Upper lobe of left lung (tissue), 6 donors: ENCODE results near the gene PIBF1. TPM values are rescaled to one million over a fixed set of nuclear protein-coding genes. Genes with fewer than 3 reads are reported as not detected.

ENCODE experiments used
- ATAC-seq, 2 donors: fragments of 200-7000 bp; cut with Tn5 transposase; one replicate each; pipeline ENCODE4 v1.9.1; 2022; ENCODE audit warnings: mild to moderate bottlenecking in 2 of 2, moderate library complexity in 2 of 2; ENCODE audit not compliant: low FRiP score in 2 of 2
- DNase-seq, 2 donors: peaks; one replicate each; pipeline ENCODE4 v3.0.0-alpha.2; 2019 to 2020
- H3K27ac ChIP-seq, 4 donors: fragments of 200-600 bp; sonication (generic); one replicate each; pipeline ENCODE4 v1.5.1; 2016 to 2019
- H3K27me3 ChIP-seq, 4 donors: fragments of 200-600 bp; sonication (generic); one replicate each; pipeline ENCODE4 v1.5.1; 2017 to 2019
- H3K36me3 ChIP-seq, 4 donors: fragments of 200-600 bp; sonication (generic); one replicate each; pipeline ENCODE4 v1.5.1; 2016 to 2019
- H3K4me1 ChIP-seq, 4 donors: fragments of 200-600 bp; sonication (generic); one replicate each; pipeline ENCODE4 v1.5.1; 2018 to 2019
- H3K4me3 ChIP-seq, 4 donors: fragments of 200-600 bp; sonication (generic); one replicate each; pipeline ENCODE4 v1.5.1; 2017 to 2019; ENCODE audit warnings: mild to moderate bottlenecking in 2 of 4, moderate library complexity in 1 of 4
- H3K9me3 ChIP-seq, 4 donors: fragments of 200-600 bp; sonication (generic); one replicate each; pipeline ENCODE4 v1.5.1; 2018 to 2019
- CTCF ChIP-seq, 6 experiments: fragments of 450-650 bp in 4 of 6; fragments of 200-600 bp in 2 of 6; sonication (generic) in 2 of 6; IDR thresholded peaks; one replicate each; pipeline ENCODE4 v1.5.1; 2016 to 2019; ENCODE audit warnings: antibody characterized with exemption in 6 of 6
- EP300 ChIP-seq, 4 donors: sonication (generic); formaldehyde crosslinking; IDR thresholded peaks; one replicate each; pipeline ENCODE4 v1.5.1; 2017; ENCODE audit warnings: antibody characterized with exemption in 4 of 4, control low read depth in 2 of 4
- POLR2A ChIP-seq, 4 donors: fragments of 450-650 bp; IDR thresholded peaks; one replicate each; pipeline ENCODE4 v1.5.1; 2016 to 2017; ENCODE audit warnings: antibody characterized with exemption in 4 of 4, mild to moderate bottlenecking in 2 of 4
- POLR2AphosphoS5 ChIP-seq, 2 donors: sonication (generic); formaldehyde crosslinking; IDR thresholded peaks; one replicate each; pipeline ENCODE4 v1.5.1; 2017; ENCODE audit warnings: antibody characterized with exemption in 2 of 2
- WGBS, 2 donors: methylation state at CpG; one replicate each; pipeline ENCODE4 v1.1.5; 2017 to 2018; 5-methylcytosine and 5-hydroxymethylcytosine counted together
- total RNA-seq, 6 donors: library from RNA; depleted of rRNA in 4 of 6; stranded (reverse); fragments of >200 nt in 4 of 6; gene quantifications; one replicate each; pipeline versions ENCODE4 v1.1.0 to v1.2.1, GENCODE V29; 2016 to 2021
- donor health status: DM: no; HTN: no; CAD: no; lungs with moderate emphysema.
- donor health status: DM: no; HTN: yes; CAD: no; lungs with severe emphysema.

PIBF1 gene
- total RNA-seq, 6 donors from 2014 or later, result 14.1 to 80.7 (median 21.4) TPM

GRCh38 chr13:72820156-72820897 is 38.4 kb downstream of the PIBF1 start:
- ATAC-seq (peak in 1 of 2 donors; percentile 63), DNase-seq (no peak)
- TF ChIP-seq POLR2A (IDR thresholded peaks at IDR 0.05), result no peak
- TF ChIP-seq CTCF (IDR thresholded peaks at IDR 0.05), result no peak
- TF ChIP-seq EP300 (IDR thresholded peaks at IDR 0.05), result no peak
- no peak for TF ChIP-seq POLR2AphosphoS5 (IDR thresholded peaks at IDR 0.05)
- peaks cover 0 to 46% (median 0%) of the 10 kb centered on the region in 4 donors for H3K36me3 ChIP-seq
- no peak overlapping the region for H3K27ac ChIP-seq
- WGBS, 2 donors, result 87 to 92% methylated on average over 8 of the region's 8 CpGs
- no peaks in the 10 kb centered on the region for H3K27me3 ChIP-seq
- H3K4me1 ChIP-seq, result no peaks in the 10 kb centered on the region
- no peaks in the 10 kb centered on the region for H3K9me3 ChIP-seq
- H3K4me3 ChIP-seq, result no peak overlapping the region

- DNase-seq (no peak), ATAC-seq (no peak)
- no peaks in the 10 kb centered on the region for H3K27me3 ChIP-seq
- H3K4me3 ChIP-seq, result no peak overlapping the region
- no peaks in the 10 kb centered on the region for H3K9me3 ChIP-seq
- H3K27ac ChIP-seq, result no peak overlapping the region
- TF ChIP-seq POLR2AphosphoS5 (IDR thresholded peaks at IDR 0.05), result no peak
- TF ChIP-seq CTCF (IDR thresholded peaks at IDR 0.05), result no peak
- TF ChIP-seq POLR2A (IDR thresholded peaks at IDR 0.05), result no peak
- TF ChIP-seq EP300 (IDR thresholded peaks at IDR 0.05), result no peak
- 47 to 59% methylated on average over 1 of the region's 1 CpG for WGBS, 2 donors
- peaks cover 0 to 50% (median 0%) of the 10 kb centered on the region in 4 donors for H3K36me3 ChIP-seq
- H3K4me1 ChIP-seq, result no peaks in the 10 kb centered on the region
Measured at GRCh38 chr13:72820898-72821279, 39.0 kb downstream of the PIBF1 start.

GRCh38 chr13:72823081-72823480 is 41.1 kb downstream of the PIBF1 start:
- ATAC-seq, result no peak
- no peak for DNase-seq
- WGBS, 2 donors, result 90 to 100% methylated on average over 2 of the region's 2 CpGs
- no peaks in the 10 kb centered on the region for H3K27me3 ChIP-seq
- peaks cover 0 to 59% (median 4%) of the 10 kb centered on the region in 4 donors for H3K36me3 ChIP-seq
- no peaks in the 10 kb centered on the region for H3K9me3 ChIP-seq
- H3K27ac ChIP-seq, result no peak overlapping the region
- no peaks in the 10 kb centered on the region for H3K4me1 ChIP-seq
- TF ChIP-seq EP300 (IDR thresholded peaks at IDR 0.05) (no peak), POLR2A (IDR thresholded peaks at IDR 0.05) (no peak), CTCF (IDR thresholded peaks at IDR 0.05) (no peak), POLR2AphosphoS5 (IDR thresholded peaks at IDR 0.05) (no peak)
- no peak overlapping the region for H3K4me3 ChIP-seq

- H3K36me3 ChIP-seq, result peaks cover 0 to 64% (median 4%) of the 10 kb centered on the region in 4 donors
- H3K27ac ChIP-seq, result no peak overlapping the region
- DNase-seq (no peak), ATAC-seq (no peak)
- no peak overlapping the region for H3K4me3 ChIP-seq
- TF ChIP-seq CTCF (IDR thresholded peaks at IDR 0.05) (no peak), POLR2AphosphoS5 (IDR thresholded peaks at IDR 0.05) (no peak), POLR2A (IDR thresholded peaks at IDR 0.05) (no peak)
- H3K9me3 ChIP-seq, result no peaks in the 10 kb centered on the region
- no peaks in the 10 kb centered on the region for H3K4me1 ChIP-seq
- WGBS, 2 donors, result 76 to 89% methylated on average over 3 of the region's 3 CpGs
- no peaks in the 10 kb centered on the region for H3K27me3 ChIP-seq
Measured at GRCh38 chr13:72823724-72824123, 41.8 kb downstream of the PIBF1 start.

- no peaks in the 10 kb centered on the region for H3K4me1 ChIP-seq
- TF ChIP-seq CTCF (IDR thresholded peaks at IDR 0.05), result no peak
- no peak for TF ChIP-seq POLR2A (IDR thresholded peaks at IDR 0.05)
- TF ChIP-seq POLR2AphosphoS5 (IDR thresholded peaks at IDR 0.05), result no peak
- TF ChIP-seq EP300 (IDR thresholded peaks at IDR 0.05), result no peak
- H3K4me3 ChIP-seq, result no peak overlapping the region
- no peak overlapping the region for H3K27ac ChIP-seq
- peaks cover 0 to 33% (median 11%) of the 10 kb centered on the region in 4 donors for H3K36me3 ChIP-seq
- WGBS, 2 donors, result 97 to 100% methylated on average over 3 of the region's 3 CpGs
- DNase-seq (no peak), ATAC-seq (no peak)
- H3K27me3 ChIP-seq, result no peaks in the 10 kb centered on the region
- no peaks in the 10 kb centered on the region for H3K9me3 ChIP-seq
Measured at GRCh38 chr13:72834601-72835000, 52.7 kb downstream of the PIBF1 start.
